ENCODE results near the gene C1QTNF6. TPM values are rescaled to one million over a fixed set of nuclear protein-coding genes. Genes with fewer than 3 reads are reported as not detected.

The C1QTNF6 gene
- polyA plus RNA-seq, 1 donor from 2014 or later, result 5.3 TPM

GRCh38 chr22:37192204-37192603 lies 4.2 kb upstream of the C1QTNF6 start:
- Histone ChIP-seq H3K79me2 (replicated peaks; ENCODE audit: insufficient read depth, low read length) (no peaks in the 10 kb centered on the region), H3K9me3 (ENCODE audit: low read length) (no peaks in the 10 kb centered on the region), H2AFZ (ENCODE audit: low read depth, low read length) (no peak overlapping the region), H3K27ac (ENCODE audit: low read length) (no peak overlapping the region), H3K27me3 (ENCODE audit: insufficient read depth, low read depth, low read length) (no peaks in the 10 kb centered on the region), H4K20me1 (ENCODE audit: insufficient read depth) (no peaks in the 10 kb centered on the region), H3K9ac (ENCODE audit: low read length) (no peak overlapping the region), H3K4me3 (ENCODE audit: low read length) (no peak overlapping the region), H3K4me2 (ENCODE audit: low read length) (no peak overlapping the region), H3K36me3 (ENCODE audit: insufficient read depth, low read length) (no peaks in the 10 kb centered on the region), H3K9me2 (ENCODE audit: insufficient read depth, low read length) (no peaks in the 10 kb centered on the region), H3F3A (ENCODE audit: insufficient read depth, low read length, poor library complexity, severe bottlenecking) (no peaks in the 10 kb centered on the region)
- no peak for TF ChIP-seq RAD21 (conservative IDR thresholded peaks at IDR 0.05)
- TF ChIP-seq SMC3 (conservative IDR thresholded peaks at IDR 0.05; ENCODE audit: poor library complexity), result no peak
- TF ChIP-seq EZH2 (IDR thresholded peaks at IDR 0.05; ENCODE audit: borderline replicate concordance, insufficient read depth, low read length, poor library complexity, severe bottlenecking), result no peak
- TF ChIP-seq CTCF (IDR thresholded peaks at IDR 0.05; ENCODE audit: poor library complexity, severe bottlenecking), result no peak
- TF ChIP-seq REST (IDR thresholded peaks at IDR 0.05; ENCODE audit: borderline replicate concordance), result no peak
- TF ChIP-seq EP300 (conservative IDR thresholded peaks at IDR 0.05; ENCODE audit: poor library complexity, severe bottlenecking), result no peak
- TF ChIP-seq TAF1 (IDR thresholded peaks at IDR 0.05; ENCODE audit: low read depth), result no peak
- TF ChIP-seq MXI1 (conservative IDR thresholded peaks at IDR 0.05; ENCODE audit: poor library complexity, severe bottlenecking), result no peak
- no peak for TF ChIP-seq POLR2AphosphoS5 (IDR thresholded peaks at IDR 0.05)

GRCh38 chr22:37190262-37190780 lies 2.3 kb upstream of the C1QTNF6 start:
- Histone ChIP-seq H3K9me2 (ENCODE audit: insufficient read depth, low read length) (no peaks in the 10 kb centered on the region), H3K36me3 (ENCODE audit: insufficient read depth, low read length) (no peaks in the 10 kb centered on the region), H3K9ac (ENCODE audit: low read length) (no peak overlapping the region), H3K27ac (ENCODE audit: low read length) (no peak overlapping the region), H3K79me2 (replicated peaks; ENCODE audit: insufficient read depth, low read length) (no peaks in the 10 kb centered on the region), H2AFZ (ENCODE audit: low read depth, low read length) (no peak overlapping the region), H3K4me2 (ENCODE audit: low read length) (no peak overlapping the region), H3K9me3 (ENCODE audit: low read length) (no peaks in the 10 kb centered on the region), H3K4me3 (ENCODE audit: low read length) (no peak overlapping the region), H3K27me3 (ENCODE audit: insufficient read depth, low read depth, low read length) (no peaks in the 10 kb centered on the region), H4K20me1 (ENCODE audit: insufficient read depth) (no peaks in the 10 kb centered on the region), H3F3A (ENCODE audit: insufficient read depth, low read length, poor library complexity, severe bottlenecking) (no peaks in the 10 kb centered on the region)
- TF ChIP-seq EZH2 (IDR thresholded peaks at IDR 0.05; ENCODE audit: borderline replicate concordance, insufficient read depth, low read length, poor library complexity, severe bottlenecking), result no peak
- no peak for TF ChIP-seq RAD21 (conservative IDR thresholded peaks at IDR 0.05)
- no peak for TF ChIP-seq SMC3 (conservative IDR thresholded peaks at IDR 0.05; ENCODE audit: poor library complexity)
- no peak for TF ChIP-seq MXI1 (conservative IDR thresholded peaks at IDR 0.05; ENCODE audit: poor library complexity, severe bottlenecking)
- TF ChIP-seq CTCF (IDR thresholded peaks at IDR 0.05; ENCODE audit: poor library complexity, severe bottlenecking), result no peak
- TF ChIP-seq TAF1 (IDR thresholded peaks at IDR 0.05; ENCODE audit: low read depth), result no peak
- TF ChIP-seq REST (IDR thresholded peaks at IDR 0.05; ENCODE audit: borderline replicate concordance), result no peak
- TF ChIP-seq POLR2AphosphoS5 (IDR thresholded peaks at IDR 0.05), result no peak
- no peak for TF ChIP-seq EP300 (conservative IDR thresholded peaks at IDR 0.05; ENCODE audit: poor library complexity, severe bottlenecking)

Data from neural cell (in vitro differentiated cells).